ENCODE measurements around the gene ARHGEF25. TPM values are rescaled to one million over a fixed set of nuclear protein-coding genes. Genes with fewer than 3 reads are reported as not detected.

ARHGEF25 gene
- total and polyA plus RNA-seq, 2 of the 4 experiments (the other 2 are of a cell fraction) = 6.3 to 17.9 TPM

GRCh38 chr12:57614178-57614947 is 3.1 kb downstream of the ARHGEF25 start:
- no peak overlapping the region for H3K4me3 ChIP-seq (ENCODE audit: insufficient read depth, low read depth, low read length)
- no peaks in the 10 kb centered on the region for H3K9me3 ChIP-seq (ENCODE audit: control insufficient read depth, insufficient read depth, low read length)
- DNase-seq (peak; percentile 15), ATAC-seq (ENCODE audit: low read depth) (no peak)
- H2BK5ac ChIP-seq (ENCODE audit: low read depth, low read length, poor library complexity, severe bottlenecking) = no peak overlapping the region
- peaks cover 11% of the 10 kb centered on the region; the same call in 1 of the 2 replicates for H3K9me1 ChIP-seq (ENCODE audit: insufficient read depth, low read length)
- no peak overlapping the region for H3K56ac ChIP-seq (ENCODE audit: extremely low read depth, insufficient read depth, low read length)
- no peak overlapping the region for H3K27ac ChIP-seq (ENCODE audit: insufficient read depth, low read length)
- peaks cover 0 to 13% of the 10 kb centered on the region in 2 experiments; a peak in 2 of 4 replicates for H3K79me1 ChIP-seq (ENCODE audit: low read depth in 1 of 2, low read length in 2 of 2)
- H4K8ac ChIP-seq (ENCODE audit: low read depth in 2 of 2, low read length in 2 of 2) = no peak overlapping the region
- no peak overlapping the region for H3K14ac ChIP-seq (replicated peaks; ENCODE audit: low read depth, low read length)
- no peak overlapping the region for H2AFZ ChIP-seq (replicated peaks; ENCODE audit: low read length, poor library complexity)
- H3K23ac ChIP-seq (ENCODE audit: low read depth, low read length) = no peak overlapping the region
- H3K36me3 ChIP-seq (ENCODE audit: control insufficient read depth, insufficient read depth, low read length) = peaks cover 35% of the 10 kb centered on the region
- H2AK5ac ChIP-seq (ENCODE audit: low read depth, low read length) = no peak overlapping the region
- dilution Hi-C loops (cut with HindIII; ENCODE audit: low sequenced_read_pairs, unreplicated experiment) (no loop called here), intact Hi-C loops (cut with micrococcal nuclease) (no loop called here), in situ Hi-C loops (cut with MboI; ENCODE audit: low sequenced_read_pairs) (no loop called here)
- no peak overlapping the region for H2AK9ac ChIP-seq (replicated peaks; ENCODE audit: low read depth, low read length, poor library complexity)
- no peak overlapping the region for H2BK15ac ChIP-seq (ENCODE audit: low read depth, low read length)
- no peak overlapping the region for H3K9ac ChIP-seq (ENCODE audit: low read depth, low read length)
- no peak overlapping the region for H4K5ac ChIP-seq (ENCODE audit: low read depth, low read length)
- H3K4ac ChIP-seq (ENCODE audit: low read depth, low read length) = no peak overlapping the region
- peak; percentile 72 for TF ChIP-seq USF2 (IDR thresholded peaks at IDR 0.05; ENCODE audit: low read depth, low read length)
- TF ChIP-seq SMC3 (IDR thresholded peaks at IDR 0.05; ENCODE audit: low read depth, low read length) = no peak
- no peaks in the 10 kb centered on the region for H4K20me1 ChIP-seq (ENCODE audit: insufficient read depth, low read length)
- no peak overlapping the region for H3K18ac ChIP-seq (ENCODE audit: low read depth, low read length)
- 100% methylated on average over 4 of the region's 14 CpGs; no CpG with 5 or more reads in 1 of the 2 experiments for WGBS, 2 experiments (ENCODE audit: extremely low coverage in 2 of 2, insufficient read length in 1 of 2)
- no peaks in the 10 kb centered on the region; the same call in 1 of the 2 replicates for H3K27me3 ChIP-seq (ENCODE audit: control insufficient read depth, insufficient read depth, low read length)
- H4K91ac ChIP-seq (ENCODE audit: insufficient read depth, low read depth, low read length) = no peak overlapping the region
- no peak overlapping the region for H2BK120ac ChIP-seq (ENCODE audit: low read depth, low read length)
- ChIA-PET POLR2A (ENCODE audit: unreplicated experiment) (no interaction called here), CTCF (interaction anchor here (0.8 kb wide), 1 partner anchor 18 kb away, joined by 3 read pairs; the partner anchor contains the start of gene B4GALNT1)
- no peak overlapping the region for H2BK20ac ChIP-seq (ENCODE audit: low read depth, low read length)
- no TSS peak for BruUV-seq (replicated peaks)
- no peak overlapping the region for H3K4me2 ChIP-seq (ENCODE audit: low read depth, low read length)
- H3K4me1 ChIP-seq (ENCODE audit: control insufficient read depth, insufficient read depth, low read length) = peaks cover 4% of the 10 kb centered on the region

Data from IMR-90 (cell line).